Hematopoietic multipotent progenitor cell treated with erythropoietin and hydrocortisone succinate and interleukin-3 and kit ligand, for 6 days (in vitro differentiated cells): ENCODE data around the gene LNX2.

Experiments used
- DNase-seq: peaks from one replicate; pipeline ENCODE4 v3.0.0-alpha.2; 2015

Gene LNX2

GRCh38 chr13:27551562-27551961 is 68.8 kb downstream of the LNX2 start:
- peak; percentile 16 for DNase-seq

DNA sequence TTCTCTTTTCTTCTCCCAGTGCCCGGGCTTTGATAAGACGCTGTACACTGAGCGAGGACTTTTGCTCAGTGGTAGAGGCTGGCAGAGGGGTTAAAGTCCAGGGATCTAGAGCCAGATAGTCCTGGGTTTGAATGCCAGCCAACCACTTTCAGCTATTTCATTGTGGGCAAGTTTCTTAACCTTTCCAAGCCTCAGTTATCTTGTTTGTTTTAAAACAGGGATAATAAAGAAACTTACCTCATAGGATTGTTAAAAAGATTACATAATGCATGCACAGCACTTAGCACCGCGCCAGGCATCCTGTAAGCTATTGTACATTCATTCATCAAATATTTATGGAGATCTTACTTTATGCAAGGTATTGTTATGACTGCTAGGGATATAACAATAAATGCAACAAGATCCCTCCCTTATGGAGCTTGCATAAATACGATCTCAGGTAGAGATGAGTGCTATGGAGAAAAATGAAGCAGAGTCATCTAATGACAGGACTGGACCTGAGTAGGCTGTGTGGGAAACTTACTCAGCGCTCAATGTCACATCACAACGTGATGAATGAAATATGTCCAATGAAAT is 70.8 kb downstream of the LNX2 start:
- no peak for DNase-seq

- no peak for DNase-seq
These were observed 78.1 kb downstream of the LNX2 start for GRCh38 chr13:27542220-27542619.

- DNase-seq: no peak
These were observed 78.9 kb downstream of the LNX2 start for GRCh38 chr13:27541386-27541785.

- DNase-seq: no peak
These were observed 83.8 kb downstream of the LNX2 start for GRCh38 chr13:27536361-27537101.

- no peak for DNase-seq
These were observed 84.8 kb downstream of the LNX2 start for GRCh38 chr13:27535546-27535945.

DNA sequence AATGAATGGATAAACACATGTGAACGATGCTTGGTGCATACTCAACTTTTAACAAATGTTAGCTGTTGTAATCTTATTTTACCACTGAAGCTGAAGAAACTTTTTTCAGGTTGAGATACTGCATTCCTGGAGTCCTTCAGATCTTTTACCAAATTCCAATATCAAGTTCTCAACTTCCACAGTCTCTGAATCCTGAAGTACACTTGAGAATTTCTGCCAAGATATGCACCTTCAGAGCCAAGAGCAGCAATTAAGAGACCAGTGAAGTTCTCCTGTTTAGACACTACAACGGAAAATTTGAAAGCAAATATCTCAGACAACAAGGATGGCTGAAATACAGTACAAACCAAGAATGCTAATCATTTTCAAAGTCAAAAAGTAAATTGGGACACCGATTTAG is 85.3 kb downstream of the LNX2 start:
- no peak for DNase-seq

GRCh38 chr13:27534108-27534980 is 86.0 kb downstream of the LNX2 start:
- peak; percentile 46 for DNase-seq

DNA sequence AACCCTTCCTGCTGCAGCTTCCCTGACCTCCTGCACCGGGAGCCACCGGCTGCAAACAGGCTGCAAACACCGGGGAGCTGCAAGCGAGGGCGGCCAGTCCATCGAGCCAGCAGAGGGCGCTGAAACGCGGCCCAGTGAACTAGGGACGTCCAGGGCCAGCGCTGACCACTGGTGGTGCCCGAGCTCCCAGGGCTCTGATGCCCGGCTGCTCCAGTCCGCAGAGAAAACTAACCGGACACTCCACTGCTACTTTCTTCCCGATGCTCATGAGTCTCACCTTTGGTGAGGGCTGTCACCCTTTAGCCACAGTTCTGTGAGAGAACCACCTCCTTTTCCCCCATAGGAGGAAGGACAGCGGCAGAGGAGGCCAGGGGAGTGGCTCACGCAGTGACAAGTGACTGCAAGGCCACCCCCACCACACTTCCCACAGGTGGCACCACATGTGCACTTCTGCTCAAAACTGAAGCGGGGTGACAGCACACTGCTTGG is 87.1 kb downstream of the LNX2 start:
- DNase-seq: peak; percentile 75

DNA sequence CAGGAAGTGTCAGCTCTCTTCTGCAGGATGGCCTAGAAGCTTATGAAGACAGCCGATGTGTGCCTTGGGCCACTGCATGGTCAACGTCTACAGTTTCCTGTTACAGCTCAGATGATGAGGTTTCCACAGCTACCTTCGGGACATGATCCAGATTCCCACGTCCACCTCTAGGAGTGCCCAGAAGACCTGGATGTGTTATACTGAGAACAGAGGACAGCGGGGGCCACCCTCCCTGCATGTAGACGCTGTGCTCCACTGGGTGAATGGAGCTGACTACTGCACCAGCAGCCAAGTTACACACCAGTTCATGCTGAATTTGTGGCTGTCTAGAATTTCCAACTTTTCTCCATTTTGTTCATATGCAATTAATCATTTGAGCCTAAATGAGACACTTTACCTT is 91.4 kb downstream of the LNX2 start:
- DNase-seq: no peak

GRCh38 chr13:27526516-27526915 is 93.8 kb downstream of the LNX2 start:
- DNase-seq: no peak

- no peak for DNase-seq
These were observed 95.1 kb downstream of the LNX2 start for GRCh38 chr13:27524981-27525975.

DNA sequence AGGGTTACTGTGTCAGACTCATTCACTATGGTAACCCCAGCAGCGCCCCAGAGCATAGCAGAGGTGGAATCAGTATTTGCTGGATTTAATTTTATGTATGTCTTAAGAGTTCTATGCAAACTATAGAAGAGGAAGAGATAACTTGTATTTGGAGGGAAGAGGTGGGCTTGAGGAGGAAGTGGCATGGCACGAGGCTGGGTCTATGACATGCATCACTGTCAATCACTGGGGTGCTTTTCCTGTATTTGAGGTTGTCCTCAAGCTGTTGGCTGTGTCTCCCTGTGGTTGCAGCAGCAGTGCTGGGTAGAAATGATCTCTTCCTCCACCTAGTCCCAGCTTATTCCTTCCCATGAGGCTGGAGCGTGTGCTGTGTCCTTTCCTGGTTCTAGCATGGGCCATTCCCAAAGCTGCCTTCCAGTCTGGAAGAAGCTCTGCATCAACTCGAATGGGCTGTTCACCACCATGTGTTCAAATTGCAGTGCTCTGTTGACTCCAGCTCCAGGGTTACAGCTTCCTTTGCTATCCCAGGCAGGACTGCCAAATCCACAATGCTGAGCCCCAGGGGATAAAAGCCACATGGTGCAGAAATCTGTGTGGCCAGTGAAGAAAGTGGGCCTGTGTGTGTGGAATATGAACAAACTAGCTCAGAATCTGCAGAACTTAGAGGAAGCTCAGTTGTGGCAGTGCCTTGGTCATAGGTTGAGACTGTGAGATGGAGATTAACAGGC is 96.8 kb downstream of the LNX2 start:
- peak; percentile 28 for DNase-seq

DNA sequence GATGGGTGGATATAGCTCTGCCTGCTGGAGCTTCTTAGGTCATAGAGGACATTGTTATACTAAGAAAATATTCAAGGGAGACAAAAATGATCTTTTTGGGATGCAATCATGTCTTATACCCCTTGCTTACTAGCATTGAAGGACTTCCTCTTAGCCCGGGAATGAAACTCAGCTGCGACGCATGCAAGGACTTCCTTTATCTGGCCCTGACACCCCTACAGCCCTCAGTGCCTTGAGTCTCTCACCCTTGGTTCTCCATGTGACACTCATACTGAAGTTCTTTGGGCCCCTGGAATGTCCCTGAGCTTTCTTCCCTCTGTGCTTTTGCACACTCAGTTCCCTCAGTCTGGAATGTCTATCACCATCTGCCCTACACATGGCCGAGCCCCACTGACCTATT is 97.5 kb downstream of the LNX2 start:
- DNase-seq: peak; percentile 23

DNA sequence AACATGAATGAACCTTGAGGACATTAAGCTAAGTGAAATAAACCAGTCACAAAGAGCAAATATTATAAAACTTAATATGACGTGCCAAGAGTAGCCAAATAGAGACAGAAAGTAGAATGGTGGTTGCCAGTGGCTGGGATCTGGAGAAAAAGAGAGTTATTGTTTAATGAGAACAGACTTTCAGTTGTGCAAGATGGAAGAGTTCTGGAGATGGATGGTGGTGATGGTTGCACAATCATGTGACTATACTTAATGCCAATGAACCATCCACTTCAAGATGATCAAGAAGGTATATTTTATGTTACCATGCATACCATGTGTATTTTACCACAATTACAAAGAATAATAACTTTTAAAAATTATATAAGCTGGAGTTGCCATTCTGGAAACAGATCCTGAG is 104.2 kb downstream of the LNX2 start:
- no peak for DNase-seq

DNA sequence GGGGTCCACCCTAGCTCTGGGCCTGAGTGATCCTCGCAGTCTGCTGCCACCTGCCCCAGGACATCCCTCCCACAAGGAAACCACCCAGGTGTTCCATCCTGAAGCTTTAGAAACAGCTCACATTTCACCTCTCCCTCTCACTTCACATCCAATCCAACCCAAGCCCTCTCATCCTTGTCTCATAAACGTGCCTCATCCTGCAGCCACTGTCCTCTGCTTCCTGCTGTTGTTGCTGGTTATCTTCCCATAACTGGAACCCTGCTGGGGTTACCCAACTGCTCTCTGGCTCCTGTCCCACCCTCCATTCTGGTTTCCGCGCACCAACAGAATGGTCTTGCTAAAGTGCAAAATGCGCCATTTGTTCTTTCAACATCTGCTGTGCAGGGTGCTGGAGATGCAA is 110.2 kb downstream of the LNX2 start:
- DNase-seq: no peak

GRCh38 chr13:27508802-27509201 is 111.5 kb downstream of the LNX2 start:
- no peak for DNase-seq

GRCh38 chr13:27505792-27506191 is 114.5 kb downstream of the LNX2 start:
- DNase-seq: no peak

GRCh38 chr13:27504868-27505194 is 115.5 kb downstream of the LNX2 start:
- DNase-seq: no peak

- no peak for DNase-seq
These were observed 116.0 kb downstream of the LNX2 start for GRCh38 chr13:27504128-27504867.
